Thyroid gland (tissue), 4 donors: ENCODE results near the gene RANBP9.

Experiments
- CTCF ChIP-seq, 6 experiments: fragments of 200-600 bp in 3 of 6; fragments of 450-650 bp in 3 of 6; sonication (generic) in 3 of 6; IDR thresholded peaks; one replicate each; pipeline ENCODE4 v1.5.1; 2016 to 2019; ENCODE audit warnings: antibody characterized with exemption in 6 of 6, mild to moderate bottlenecking in 2 of 6, inconsistent platforms in 1 of 6, moderate library complexity in 1 of 6
- POLR2A ChIP-seq, 2 donors: fragments of 450-650 bp; IDR thresholded peaks; one replicate each; pipeline ENCODE4 v1.6.1; 2017; ENCODE audit warnings: antibody characterized with exemption in 2 of 2, mild to moderate bottlenecking in 2 of 2, moderate library complexity in 1 of 2

- TF ChIP-seq CTCF (IDR thresholded peaks at IDR 0.05) (no peak), POLR2A (IDR thresholded peaks at IDR 0.05) (no peak)
Measured at GRCh38 chr6:13741365-13741764, 29.7 kb upstream of the RANBP9 start.
